K562 (cell line): ENCODE data around the gene ZNF438. TPM values are rescaled to one million over a fixed set of nuclear protein-coding genes. Genes with fewer than 3 reads are reported as not detected.

Experiments used
- ATAC-seq: fragments of 200-7000 bp; cut with Tn5 transposase; 3 replicates; pipeline ENCODE4 v1.9.1; 2020; ENCODE audit warnings: moderate library complexity
- BruUV-seq: library from RNA; stranded (reverse); fragments of 400-500 nt; replicated peaks from 2 replicates; lab custom pipeline; 2021; lab: Mats Ljungman, UMichigan
- CTCF ChIA-PET: fragments of 300-600 bp; formaldehyde crosslinking; extraction: SDS; loops from one replicate; lab custom pipeline; 2021; ENCODE audit warnings: low intra/inter-chr PET ratio; lab: Yijun Ruan, JAX
- POLR2A ChIA-PET: fragments of 300-600, 350-650 bp; sonication (Branson Sonifier 250); formaldehyde crosslinking; extraction: SDS; loops from one replicate; lab custom pipeline; 2021; ENCODE audit warnings: antibody characterized with exemption, inconsistent platforms; lab: Yijun Ruan, JAX
- DNase-seq, 4 experiments: peaks; one replicate each; pipeline versions ENCODE4 v3.0.0 to v3.0.0-alpha.2; 2011 to 2018; ENCODE audit warnings: low spot score in 3 of 4, mixed read lengths in 3 of 4; ENCODE audit errors: extremely low read depth in 1 of 4
- FAIRE-seq: peaks from 2 replicates; lab custom pipeline; 2011; peaks lifted over from hg19 to GRCh38; lab: Jason Lieb, UNC
- H2AFZ ChIP-seq: 2 replicates; pipeline ENCODE4 v1.6.0; 2011; ENCODE audit warnings: low read depth, low read length, control low read depth, inconsistent platforms
- H3K27ac ChIP-seq: fragments of 200-600 bp; 3 replicates; pipeline ENCODE4 v1.8.0; 2011; ENCODE audit warnings: low read depth, mild to moderate bottlenecking, control low read depth, inconsistent platforms, low read length, moderate library complexity, mixed read lengths; ENCODE audit errors: extremely low read depth
- H3K27me3 ChIP-seq, 2 experiments: fragments of 300-600 bp in 1 of 2; 2 replicates in 1 of 2; 3 replicates in 1 of 2; pipeline versions ENCODE4 v1.6.0 to v1.8.0; 2011; ENCODE audit warnings: inconsistent platforms in 2 of 2, low read length in 2 of 2, mild to moderate bottlenecking in 1 of 2, mixed read lengths in 1 of 2, moderate library complexity in 1 of 2; ENCODE audit not compliant: control insufficient read depth in 2 of 2, insufficient read depth in 2 of 2
- H3K36me3 ChIP-seq: fragments of 300-600 bp; 3 replicates; pipeline ENCODE4 v1.8.0; 2011; ENCODE audit warnings: mild to moderate bottlenecking, low read length, inconsistent platforms; ENCODE audit not compliant: control insufficient read depth, insufficient read depth
- H3K4me1 ChIP-seq, 2 experiments: fragments of 200-600 bp in 1 of 2; replicated peaks in 1 of 2; 2 replicates in 1 of 2; 3 replicates in 1 of 2; pipeline versions ENCODE4 v1.5.1 to v1.8.0; 2011; ENCODE audit warnings: inconsistent platforms in 2 of 2, low read length in 2 of 2, mild to moderate bottlenecking in 1 of 2, mixed read lengths in 1 of 2, moderate library complexity in 1 of 2; ENCODE audit not compliant: control insufficient read depth in 2 of 2, insufficient read depth in 2 of 2
- H3K4me2 ChIP-seq: 2 replicates; pipeline ENCODE4 v1.6.1; 2011; ENCODE audit warnings: low read length, control low read depth, inconsistent platforms, mixed read lengths; ENCODE audit not compliant: insufficient read depth
- H3K4me3 ChIP-seq: fragments of 200-600 bp; sonication (generic), shearing (Covaris generic); 2 replicates; pipeline ENCODE4 v1.5.1; 2016; ENCODE audit warnings: control low read depth, inconsistent platforms
- H3K79me2 ChIP-seq: fragments of 200-600 bp; 3 replicates; pipeline ENCODE4 v1.8.0; 2011; ENCODE audit warnings: low read length, inconsistent platforms; ENCODE audit not compliant: control insufficient read depth, insufficient read depth
- H3K9ac ChIP-seq, 2 experiments: 2 replicates each; pipeline versions ENCODE4 v1.6.0 to v1.6.1; 2011; ENCODE audit warnings: low read depth in 2 of 2, low read length in 2 of 2, control low read depth in 1 of 2, inconsistent platforms in 1 of 2, mild to moderate bottlenecking in 1 of 2, mixed read lengths in 1 of 2; ENCODE audit not compliant: insufficient read depth in 1 of 2
- H3K9me1 ChIP-seq: one replicate; pipeline ENCODE4 v1.6.0; 2011; ENCODE audit warnings: inconsistent platforms, mild to moderate bottlenecking, low read length, moderate library complexity; ENCODE audit not compliant: control insufficient read depth, insufficient read depth
- H3K9me3 ChIP-seq: replicated peaks from 2 replicates; pipeline ENCODE4 v1.5.1; 2011; ENCODE audit warnings: low read depth, low read length, inconsistent platforms; ENCODE audit not compliant: control insufficient read depth, insufficient read depth
- H4K20me1 ChIP-seq: replicated peaks from 2 replicates; pipeline ENCODE4 v1.6.1; 2011; ENCODE audit warnings: low read length, inconsistent platforms, mixed read lengths; ENCODE audit not compliant: control insufficient read depth, insufficient read depth
- ESRRA ChIP-seq: fragments of 450-650 bp; IDR thresholded peaks from 2 replicates; pipeline ENCODE4 v1.6.1; 2014; ENCODE audit warnings: low read depth, mild to moderate bottlenecking, moderate library complexity, borderline replicate concordance
- ESRRB ChIP-seq: fragments of 250-450 bp; sonication (Bioruptor Pico); IDR thresholded peaks from 2 replicates; pipeline ENCODE4 v1.5.0; 2020; ENCODE audit warnings: mild to moderate bottlenecking, moderate library complexity, borderline replicate concordance
- GATAD2B ChIP-seq: fragments of 450-650 bp; IDR thresholded peaks from 2 replicates; pipeline ENCODE4 v1.6.1; 2017; ENCODE audit warnings: mild to moderate bottlenecking, borderline replicate concordance
- MIER1 ChIP-seq: fragments of 450-650 bp; IDR thresholded peaks from 2 replicates; pipeline ENCODE4 v1.6.1; 2016; ENCODE audit warnings: antibody characterized with exemption, mild to moderate bottlenecking, low read depth
- RUNX1 ChIP-seq: sonication (generic); IDR thresholded peaks from 2 replicates; pipeline ENCODE4 v1.6.1; 2016; ENCODE audit warnings: antibody characterized with exemption, low read depth
- STAT5B ChIP-seq: fragments of 250-450 bp; sonication (Bioruptor Pico); IDR thresholded peaks from 2 replicates; pipeline ENCODE4 v1.8.0; 2021; ENCODE audit warnings: mild to moderate bottlenecking, inconsistent platforms
- ZNF444 ChIP-seq: fragments of 250-450 bp; sonication (Bioruptor Pico); IDR thresholded peaks from 2 replicates; pipeline ENCODE4 v1.4.0; 2020; ENCODE audit warnings: mild to moderate bottlenecking, moderate library complexity
- WGBS: fragments of 100-300 bp; shearing (Covaris generic); methylation state at CpG from one replicate; pipeline ENCODE4 v1.1.6; 2016; ENCODE audit warnings: low coverage, mixed read lengths; ENCODE audit not compliant: insufficient coverage; ENCODE audit errors: missing lambda C conversion rate; 5-methylcytosine and 5-hydroxymethylcytosine counted together
- in situ Hi-C: fragments of 300-500 bp; cut with MboI; formaldehyde crosslinking; loops from 4 replicates; pipeline ENCODE4 v1.15.0; 2018; ENCODE audit warnings: inconsistent platforms, mixed read lengths
- intact Hi-C: fragments of 100-400 bp; cut with micrococcal nuclease; formaldehyde crosslinking; loops from 2 replicates; pipeline ENCODE4 v1.14.2; 2022
- polyA plus RNA-seq, 8 experiments: library from polyadenylated mRNA; depleted of rRNA in 4 of 8; stranded (reverse) in 5 of 8; unstranded in 3 of 8; fragments of >200 nt; fragmentation: Nextera tagmentation in 2 of 8; fragmentation: Illumina TruSeq in 1 of 8; extraction: Ambion mirVana in 2 of 8; extraction: Trizol in 1 of 8; gene quantifications; 2 replicates each; pipeline versions ENCODE4 v1.2.1 to v1.2.3, GENCODE V29; 2011 to 2014; ENCODE audit warnings: inconsistent platforms in 1 of 8, missing spikeins in 1 of 8
- total RNA-seq, 7 experiments: library from RNA; depleted of rRNA in 6 of 7; stranded (reverse); fragments of >200 nt in 6 of 7; fragmentation: Illumina TruSeq in 2 of 7; extraction: Trizol in 2 of 7; gene quantifications; 2 replicates each; pipeline versions ENCODE4 v1.2.1 to v1.2.3, GENCODE V29; 2011 to 2021; ENCODE audit warnings: low replicate concordance in 1 of 7
- TF ChIP-seq, protein P1 (sequence below): sonication (generic); formaldehyde crosslinking; IDR thresholded peaks from 2 replicates; pipeline ENCODE4 v1.8.0; 2022; ENCODE audit warnings: mild to moderate bottlenecking, missing genetic modification reagents
- TF ChIP-seq, protein P2 (sequence below): sonication (generic); formaldehyde crosslinking; IDR thresholded peaks from 2 replicates; pipeline ENCODE4 v1.8.1; 2023; ENCODE audit warnings: mild to moderate bottlenecking, missing genetic modification reagents
- TF ChIP-seq, protein P3 (sequence below): fragments of 250-450 bp; sonication (Bioruptor Pico); IDR thresholded peaks from 2 replicates; pipeline ENCODE4 v1.4.0; 2020; ENCODE audit warnings: borderline replicate concordance
- TF ChIP-seq, protein P4 (sequence below): sonication (generic); formaldehyde crosslinking; IDR thresholded peaks from 2 replicates; pipeline ENCODE4 v1.5.0; 2020; ENCODE audit warnings: missing genetic modification reagents

ZNF438 gene
- total and polyA plus RNA-seq, 9 of the 15 experiments (the other 6 are each of a cell fraction or from before 2014, with no cell fraction given) = 0.45 to 1.5 (median 0.91) TPM

DNA sequence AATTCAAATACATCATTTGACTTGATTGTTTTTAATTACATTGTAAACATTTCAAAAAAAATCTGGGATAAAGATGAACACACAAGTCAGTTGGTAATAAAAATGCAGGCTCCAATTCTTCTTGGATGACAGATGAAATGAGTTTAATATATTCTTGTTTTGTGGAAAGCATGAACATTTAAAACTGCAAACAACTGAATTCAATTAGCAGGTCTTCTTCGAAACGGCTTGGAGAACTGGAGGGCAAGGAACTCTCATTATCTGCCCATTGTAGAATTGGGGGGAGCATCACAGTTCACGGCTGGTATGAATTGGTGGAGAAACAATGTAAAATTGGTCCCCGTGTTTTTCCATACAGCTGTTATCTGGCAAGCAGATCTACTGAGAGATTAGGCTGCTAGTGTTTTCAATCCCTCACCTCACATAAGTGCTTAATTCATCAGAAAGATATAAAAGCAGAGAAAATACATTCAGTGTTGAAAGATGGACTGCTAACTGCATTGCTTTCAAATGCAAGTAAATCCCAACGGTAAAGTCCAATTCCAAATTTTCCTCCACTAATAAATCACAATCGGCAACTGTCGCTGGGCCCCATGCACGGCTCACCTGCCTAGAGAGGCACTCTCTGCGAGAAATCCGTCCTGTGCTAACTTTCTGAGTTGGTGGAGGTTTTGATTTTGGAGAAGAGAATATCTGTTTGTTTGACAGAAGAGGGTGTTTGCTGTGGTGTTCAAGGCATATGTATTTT lies 199.5 kb downstream of the ZNF438 start:
- FAIRE-seq (no peak), ATAC-seq (no peak), DNase-seq (no peak)
- Histone ChIP-seq H3K27ac (no peak overlapping the region), H3K36me3 (no peaks in the 10 kb centered on the region), H3K27me3 (peaks cover 8 to 41% of the 10 kb centered on the region in 2 experiments; a peak in 4 of 5 replicates), H3K4me1 (peaks cover 0 to 5% of the 10 kb centered on the region in 2 experiments; a peak in 3 of 5 replicates), H3K9me3 (peaks cover 3% of the 10 kb centered on the region), H4K20me1 (no peaks in the 10 kb centered on the region), H2AFZ (no peak overlapping the region), H3K4me2 (no peak overlapping the region), H3K9me1 (peaks cover 4% of the 10 kb centered on the region), H3K79me2 (no peaks in the 10 kb centered on the region), H3K4me3 (no peak overlapping the region), H3K9ac (no peak overlapping the region)
- WGBS = 6% methylated on average over 10 of the region's 10 CpGs
- BruUV-seq = no TSS peak
- ChIA-PET CTCF (no interaction called here), POLR2A (no interaction called here)
- TF ChIP-seq, protein P1, sequence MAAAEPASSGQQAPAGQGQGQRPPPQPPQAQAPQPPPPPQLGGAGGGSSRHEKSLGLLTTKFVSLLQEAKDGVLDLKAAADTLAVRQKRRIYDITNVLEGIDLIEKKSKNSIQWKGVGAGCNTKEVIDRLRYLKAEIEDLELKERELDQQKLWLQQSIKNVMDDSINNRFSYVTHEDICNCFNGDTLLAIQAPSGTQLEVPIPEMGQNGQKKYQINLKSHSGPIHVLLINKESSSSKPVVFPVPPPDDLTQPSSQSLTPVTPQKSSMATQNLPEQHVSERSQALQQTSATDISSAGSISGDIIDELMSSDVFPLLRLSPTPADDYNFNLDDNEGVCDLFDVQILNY = no peak
- TF ChIP-seq ZNF444 (CRISPR knock-in tag) = no peak
- TF ChIP-seq, protein P2, sequence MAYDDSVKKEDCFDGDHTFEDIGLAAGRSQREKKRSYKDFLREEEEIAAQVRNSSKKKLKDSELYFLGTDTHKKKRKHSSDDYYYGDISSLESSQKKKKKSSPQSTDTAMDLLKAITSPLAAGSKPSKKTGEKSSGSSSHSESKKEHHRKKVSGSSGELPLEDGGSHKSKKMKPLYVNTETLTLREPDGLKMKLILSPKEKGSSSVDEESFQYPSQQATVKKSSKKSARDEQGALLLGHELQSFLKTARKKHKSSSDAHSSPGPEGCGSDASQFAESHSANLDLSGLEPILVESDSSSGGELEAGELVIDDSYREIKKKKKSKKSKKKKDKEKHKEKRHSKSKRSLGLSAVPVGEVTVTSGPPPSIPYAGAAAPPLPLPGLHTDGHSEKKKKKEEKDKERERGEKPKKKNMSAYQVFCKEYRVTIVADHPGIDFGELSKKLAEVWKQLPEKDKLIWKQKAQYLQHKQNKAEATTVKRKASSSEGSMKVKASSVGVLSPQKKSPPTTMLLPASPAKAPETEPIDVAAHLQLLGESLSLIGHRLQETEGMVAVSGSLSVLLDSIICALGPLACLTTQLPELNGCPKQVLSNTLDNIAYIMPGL (CRISPR knock-in tag) = no peak
- TF ChIP-seq RUNX1 = no peak
- TF ChIP-seq, protein P3, sequence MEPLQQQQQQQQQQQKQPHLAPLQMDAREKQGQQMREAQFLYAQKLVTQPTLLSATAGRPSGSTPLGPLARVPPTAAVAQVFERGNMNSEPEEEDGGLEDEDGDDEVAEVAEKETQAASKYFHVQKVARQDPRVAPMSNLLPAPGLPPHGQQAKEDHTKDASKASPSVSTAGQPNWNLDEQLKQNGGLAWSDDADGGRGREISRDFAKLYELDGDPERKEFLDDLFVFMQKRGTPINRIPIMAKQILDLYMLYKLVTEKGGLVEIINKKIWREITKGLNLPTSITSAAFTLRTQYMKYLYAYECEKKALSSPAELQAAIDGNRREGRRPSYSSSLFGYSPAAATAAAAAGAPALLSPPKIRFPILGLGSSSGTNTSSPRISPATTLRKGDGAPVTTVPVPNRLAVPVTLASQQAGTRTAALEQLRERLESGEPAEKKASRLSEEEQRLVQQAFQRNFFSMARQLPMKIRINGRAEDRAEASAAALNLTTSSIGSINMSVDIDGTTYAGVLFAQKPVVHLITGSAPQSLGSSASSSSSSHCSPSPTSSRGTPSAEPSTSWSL (CRISPR knock-in tag) = no peak
- no peak for TF ChIP-seq GATAD2B
- no peak for TF ChIP-seq MIER1
- TF ChIP-seq ESRRA = no peak
- TF ChIP-seq, protein P4, sequence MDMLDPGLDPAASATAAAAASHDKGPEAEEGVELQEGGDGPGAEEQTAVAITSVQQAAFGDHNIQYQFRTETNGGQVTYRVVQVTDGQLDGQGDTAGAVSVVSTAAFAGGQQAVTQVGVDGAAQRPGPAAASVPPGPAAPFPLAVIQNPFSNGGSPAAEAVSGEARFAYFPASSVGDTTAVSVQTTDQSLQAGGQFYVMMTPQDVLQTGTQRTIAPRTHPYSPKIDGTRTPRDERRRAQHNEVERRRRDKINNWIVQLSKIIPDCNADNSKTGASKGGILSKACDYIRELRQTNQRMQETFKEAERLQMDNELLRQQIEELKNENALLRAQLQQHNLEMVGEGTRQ = no peak
- TF ChIP-seq STAT5B (CRISPR knock-in tag) = no peak
- TF ChIP-seq ESRRB (CRISPR knock-in tag) = no peak
- in situ Hi-C loops (no loop called here), intact Hi-C loops (no loop called here)
